Measurements from ENCODE around the gene CNTN2.

CNTN2 gene

GRCh38 chr1:205056956-205057568, 14.1 kb downstream of the CNTN2 start:
- DNase-seq = no peak

GRCh38 chr1:205057808-205058575, 15.0 kb downstream of the CNTN2 start:
- DNase-seq = no peak

- no peak for DNase-seq
Observed at GRCh38 chr1:205058853-205059252, 15.8 kb downstream of the CNTN2 start.

GRCh38 chr1:205059660-205060059, 16.6 kb downstream of the CNTN2 start:
- DNase-seq = no peak

- no peak for DNase-seq
Observed at GRCh38 chr1:205060746-205061145, 17.7 kb downstream of the CNTN2 start.

GRCh38 chr1:205061227-205061626, 18.2 kb downstream of the CNTN2 start:
- no peak for DNase-seq

- DNase-seq = peak; percentile 88
Observed at GRCh38 chr1:205061665-205062069, 18.7 kb downstream of the CNTN2 start.

GRCh38 chr1:205062319-205062718, 19.3 kb downstream of the CNTN2 start:
- DNase-seq = no peak

GRCh38 chr1:205062895-205063294, 19.9 kb downstream of the CNTN2 start:
- no peak for DNase-seq

- DNase-seq = no peak
Observed at GRCh38 chr1:205064301-205064700, 21.3 kb downstream of the CNTN2 start.

GRCh38 chr1:205064741-205065316, 21.8 kb downstream of the CNTN2 start:
- no peak for DNase-seq

- no peak for DNase-seq
Observed at GRCh38 chr1:205065666-205066065, 22.7 kb downstream of the CNTN2 start.

- peak; percentile 62 for DNase-seq
Observed at GRCh38 chr1:205066141-205066818, 23.3 kb downstream of the CNTN2 start.

GRCh38 chr1:205067031-205067430, 24.0 kb downstream of the CNTN2 start:
- no peak for DNase-seq

- no peak for DNase-seq
Observed at GRCh38 chr1:205068001-205068400, 25.0 kb downstream of the CNTN2 start.

- no peak for DNase-seq
Observed at GRCh38 chr1:205068457-205069040, 25.5 kb downstream of the CNTN2 start.

- no peak for DNase-seq
Observed at GRCh38 chr1:205069371-205070125, 26.5 kb downstream of the CNTN2 start.

GRCh38 chr1:205071028-205071409, 28.0 kb downstream of the CNTN2 start:
- DNase-seq = no peak

- DNase-seq = no peak
Observed at GRCh38 chr1:205071801-205072200, 28.8 kb downstream of the CNTN2 start.

- DNase-seq = no peak
Observed at GRCh38 chr1:205072286-205072685, 29.3 kb downstream of the CNTN2 start.

- no peak for DNase-seq
Observed at GRCh38 chr1:205072881-205073280, 29.9 kb downstream of the CNTN2 start.

GRCh38 chr1:205073511-205073910, 30.5 kb downstream of the CNTN2 start:
- DNase-seq = no peak

- DNase-seq = no peak
Observed at GRCh38 chr1:205074084-205074483, 31.1 kb downstream of the CNTN2 start.
